ENCODE results near the gene CTCFL. TPM values are rescaled to one million over a fixed set of nuclear protein-coding genes. Genes with fewer than 3 reads are reported as not detected.

Gene CTCFL
- total and polyA plus RNA-seq, 2 of the 13 experiments (the other 11 are each of a cell fraction or from before 2014, with no cell fraction given), result 0.04 TPM; not detected in 1

- TF ChIP-seq KIAA2018 (CRISPR knock-in tag; IDR thresholded peaks at IDR 0.05; ENCODE audit: borderline replicate concordance), result no peak
- no peak for TF ChIP-seq ZNF207 (IDR thresholded peaks at IDR 0.05; ENCODE audit: borderline replicate concordance)
- peak; percentile 87 for TF ChIP-seq SOX13 (IDR thresholded peaks at IDR 0.05)
- no peak for TF ChIP-seq SOX13 (CRISPR knock-in tag; conservative IDR thresholded peaks at IDR 0.05 in 1 of 2, IDR thresholded peaks at IDR 0.05 in 1 of 2)
- no peak for TF ChIP-seq POLR2G (IDR thresholded peaks at IDR 0.05; ENCODE audit: low read depth, low read length)
- TF ChIP-seq FOXO1 (CRISPR knock-in tag; IDR thresholded peaks at IDR 0.05), result peak; percentile 84; the same call in 1 of the 2 replicates
- peak; percentile 94 for TF ChIP-seq DNMT3B (CRISPR knock-in tag; conservative IDR thresholded peaks at IDR 0.05)
- TF ChIP-seq MZF1 (CRISPR knock-in tag; IDR thresholded peaks at IDR 0.05; ENCODE audit: borderline replicate concordance), result no peak
- peak; percentile 92 for TF ChIP-seq RXRA (CRISPR knock-in tag; IDR thresholded peaks at IDR 0.05)
- no peak for TF ChIP-seq GABPA (IDR thresholded peaks at IDR 0.05; ENCODE audit: low read depth, low read length)
- peak; percentile 47; the same call in 1 of the 2 replicates for TF ChIP-seq GABPA (CRISPR knock-in tag; IDR thresholded peaks at IDR 0.05; ENCODE audit: low read depth)
- TF ChIP-seq ZNF256 (CRISPR knock-in tag; conservative IDR thresholded peaks at IDR 0.05), result no peak
- no peak for TF ChIP-seq ZNF276 (CRISPR knock-in tag; IDR thresholded peaks at IDR 0.05; ENCODE audit: low read depth)
- peak; percentile 76; the same call in 1 of the 2 replicates for TF ChIP-seq MIXL1 (CRISPR knock-in tag; IDR thresholded peaks at IDR 0.05)
- no peak for TF ChIP-seq ATAD3A (CRISPR knock-in tag; IDR thresholded peaks at IDR 0.05)
- TF ChIP-seq ZNF30 (CRISPR knock-in tag; IDR thresholded peaks at IDR 0.05), result no peak
- TF ChIP-seq POLR2A (IDR thresholded peaks at IDR 0.05; ENCODE audit: insufficient read depth in 1 of 2, low read depth in 2 of 2, low read length in 2 of 2), result 0 out of 4 replicates have a peak, but pooled peaks of 1 of the 2 experiments have one; percentile 21
- TF ChIP-seq LBX2 (CRISPR knock-in tag; IDR thresholded peaks at IDR 0.05; ENCODE audit: borderline replicate concordance), result no peak
- no peak for TF ChIP-seq AGO1 (IDR thresholded peaks at IDR 0.05; ENCODE audit: low read depth, low read length, poor library complexity, severe bottlenecking)
- TF ChIP-seq RBM22 (optimal IDR thresholded peaks at IDR 0.05; ENCODE audit: low read length), result no peak
Measured at GRCh38 chr20:57546956-57547649, 22.2 kb upstream of the CTCFL start (continued).
